Lower lobe of right lung (tissue), 2 donors: Measurements from ENCODE around the gene MUC20. TPM values are rescaled to one million over a fixed set of nuclear protein-coding genes. Genes with fewer than 3 reads are reported as not detected.

Experiments used
- ATAC-seq, 2 donors: fragments of 200-7000 bp; cut with Tn5 transposase; one replicate each; pipeline ENCODE4 v1.9.1; 2020 to 2022; ENCODE audit warnings: mild to moderate bottlenecking in 2 of 2, moderate library complexity in 2 of 2
- DNase-seq: peaks from one replicate; pipeline ENCODE4 v3.0.0-alpha.2; 2020
- H3K27ac ChIP-seq: fragments of 200-600 bp; one replicate; pipeline ENCODE4 v1.8.0; 2022
- H3K27me3 ChIP-seq: fragments of 200-600 bp; one replicate; pipeline ENCODE4 v1.8.0; 2022; ENCODE audit warnings: low read depth
- H3K36me3 ChIP-seq: fragments of 200-600 bp; one replicate; pipeline ENCODE4 v1.8.0; 2022; ENCODE audit warnings: mild to moderate bottlenecking
- H3K4me1 ChIP-seq: fragments of 200-600 bp; one replicate; pipeline ENCODE4 v1.8.0; 2022
- H3K4me3 ChIP-seq: fragments of 200-600 bp; one replicate; pipeline ENCODE4 v1.8.0; 2022; ENCODE audit warnings: mild to moderate bottlenecking
- H3K9me3 ChIP-seq: fragments of 200-600 bp; one replicate; pipeline ENCODE4 v1.8.0; 2022
- CTCF ChIP-seq: fragments of 200-600 bp; IDR thresholded peaks from one replicate; pipeline ENCODE4 v1.8.0; 2022; ENCODE audit warnings: antibody characterized with exemption, mild to moderate bottlenecking
- intact Hi-C: fragments of 100-400 bp; cut with DNase I; formaldehyde crosslinking; loops from one replicate; pipeline ENCODE4 v1.11.0; 2022
- total RNA-seq: library from RNA; stranded (reverse); fragmentation: NEBNext Ultra II Directional; extraction: Animal tissue kit (Norgen Biotek cat#: 25700); gene quantifications from one replicate; pipeline ENCODE4 v1.2.1, GENCODE V29; 2021
- donor health status: DM: no; HTN: yes; CAD: no; lungs with severe emphysema.

The MUC20 gene
- total RNA-seq, 1 donor from 2014 or later: 14.3 TPM

GRCh38 chr3:195762249-195762585 lies 41.4 kb downstream of the MUC20 start:
- H3K27me3 ChIP-seq: peaks cover 64% of the 10 kb centered on the region
- ATAC-seq: no peak
- peak; percentile 30 for DNase-seq

GRCh38 chr3:195762611-195763010 lies 41.8 kb downstream of the MUC20 start:
- H3K36me3 ChIP-seq: no peaks in the 10 kb centered on the region
- intact Hi-C loops: no loop called here
- H3K9me3 ChIP-seq: no peaks in the 10 kb centered on the region
- peaks cover 60% of the 10 kb centered on the region for H3K27me3 ChIP-seq
- ATAC-seq: no peak
- H3K4me3 ChIP-seq: no peak overlapping the region
- peaks cover under 1% of the 10 kb centered on the region for H3K4me1 ChIP-seq
- no peak for TF ChIP-seq CTCF
- peak; percentile 31 for DNase-seq
- no peak overlapping the region for H3K27ac ChIP-seq

More at GRCh38 chr3:195762249-195762585, 41.4 kb downstream of the MUC20 start:
- H3K9me3 ChIP-seq: no peaks in the 10 kb centered on the region
- H3K4me3 ChIP-seq: no peak overlapping the region
- intact Hi-C loops: no loop called here
- peaks cover 4% of the 10 kb centered on the region for H3K4me1 ChIP-seq
- no peak overlapping the region for H3K27ac ChIP-seq
- no peaks in the 10 kb centered on the region for H3K36me3 ChIP-seq
- TF ChIP-seq CTCF: no peak

GRCh38 chr3:195763076-195763830 lies 42.5 kb downstream of the MUC20 start:
- Histone ChIP-seq H3K4me3 (no peak overlapping the region), H3K4me1 (no peaks in the 10 kb centered on the region), H3K27me3 (peaks cover 54% of the 10 kb centered on the region), H3K9me3 (no peaks in the 10 kb centered on the region), H3K27ac (no peak overlapping the region), H3K36me3 (no peaks in the 10 kb centered on the region)
- no peak for TF ChIP-seq CTCF
- ATAC-seq (peak in 1 of 2 donors; percentile 10), DNase-seq (peak; percentile 31)
- intact Hi-C loops: no loop called here

- intact Hi-C loops: no loop called here
- ATAC-seq (no peak), DNase-seq (peak; percentile 36)
- TF ChIP-seq CTCF: no peak
- Histone ChIP-seq H3K36me3 (no peaks in the 10 kb centered on the region), H3K4me1 (no peaks in the 10 kb centered on the region), H3K4me3 (no peak overlapping the region), H3K9me3 (no peaks in the 10 kb centered on the region), H3K27me3 (peaks cover 47% of the 10 kb centered on the region), H3K27ac (no peak overlapping the region)
Observed at GRCh38 chr3:195763843-195764825, 43.4 kb downstream of the MUC20 start.

- peak; percentile 34 for DNase-seq
- intact Hi-C loops: no loop called here
- Histone ChIP-seq H3K9me3 (no peaks in the 10 kb centered on the region), H3K4me3 (no peak overlapping the region), H3K4me1 (no peaks in the 10 kb centered on the region), H3K27me3 (peaks cover 42% of the 10 kb centered on the region), H3K36me3 (no peaks in the 10 kb centered on the region), H3K27ac (no peak overlapping the region)
- no peak for TF ChIP-seq CTCF
- no peak for ATAC-seq
Observed at GRCh38 chr3:195764961-195765706, 44.4 kb downstream of the MUC20 start.
